Measurements from ENCODE around the gene SLC26A6. TPM values are rescaled to one million over a fixed set of nuclear protein-coding genes. Genes with fewer than 3 reads are reported as not detected.

SLC26A6 gene
- total and polyA plus RNA-seq, 10 of the 15 experiments (the other 5 are each of a cell fraction or from before 2014, with no cell fraction given) = 2.1 to 24.9 (median 13.3) TPM

- ChIA-PET CTCF (interaction anchor here (1.8 kb wide), 1 partner anchor 29 kb away, joined by 4 read pairs; no protein-coding TSS in a partner anchor), SMC1A (ENCODE audit: uncharacterized antibody, unreplicated experiment) (no interaction called here), POLR2A (no interaction called here), RAD21 (ENCODE audit: unreplicated experiment) (no interaction called here)
- Histone ChIP-seq H4K20me1 (ENCODE audit: control insufficient read depth, insufficient read depth) (no peaks in the 10 kb centered on the region; the same call in 1 of the 2 replicates), H3K9me3 (replicated peaks; ENCODE audit: control insufficient read depth, insufficient read depth, low read length) (no peaks in the 10 kb centered on the region), H3K27me3 (replicated peaks in 1 of 2; ENCODE audit: control insufficient read depth in 2 of 2, insufficient read depth in 2 of 2, low read length in 1 of 2) (peaks cover 0 to 2% of the 10 kb centered on the region in 2 experiments; a peak in 1 of 4 replicates), H3K36me3 (ENCODE audit: control insufficient read depth in 2 of 2, insufficient read depth in 2 of 2, low read length in 1 of 2) (no peaks in the 10 kb centered on the region), H3K4me3 (no peak overlapping the region), H3K4me2 (ENCODE audit: control insufficient read depth, insufficient read depth) (no peak overlapping the region), H3K9ac (ENCODE audit: control insufficient read depth, insufficient read depth, low read length) (no peak overlapping the region), H3K27ac (ENCODE audit: control insufficient read depth, insufficient read depth) (no peak overlapping the region), H3K4me1 (ENCODE audit: control insufficient read depth, insufficient read depth, low read length) (0 out of 2 replicates have a peak, but pooled peaks cover 3% of the 10 kb centered on the region), H2AFZ (ENCODE audit: control insufficient read depth, low read depth, low read length) (no peak overlapping the region), H3K79me2 (ENCODE audit: control insufficient read depth, insufficient read depth, low read length) (no peaks in the 10 kb centered on the region)
- 72% methylated on average over 12 of the region's 12 CpGs for WGBS (ENCODE audit: insufficient coverage, insufficient replicate concordance, low lambda C conversion rate, missing lambda C conversion rate)
- BruUV-seq (replicated peaks) = no TSS peak
- no peak for TF ChIP-seq TARDBP (IDR thresholded peaks at IDR 0.05; ENCODE audit: borderline replicate concordance)
- TF ChIP-seq CHD2 (IDR thresholded peaks at IDR 0.05; ENCODE audit: borderline replicate concordance, low read depth, low read length) = no peak
- TF ChIP-seq CEBPB (IDR thresholded peaks at IDR 0.05; ENCODE audit: borderline replicate concordance in 1 of 2, low read depth in 2 of 2, low read length in 2 of 2) = no peak
- TF ChIP-seq RCOR1 (conservative IDR thresholded peaks at IDR 0.05; ENCODE audit: low read depth, low read length) = no peak
- no peak for TF ChIP-seq FOXM1 (IDR thresholded peaks at IDR 0.05; ENCODE audit: low read depth, low read length)
- no peak for TF ChIP-seq E2F8 (IDR thresholded peaks at IDR 0.05; ENCODE audit: low read depth, partially characterized antibody)
- no peak for TF ChIP-seq POLR2AphosphoS2 (IDR thresholded peaks at IDR 0.05; ENCODE audit: low read depth, low read length)
- no peak for TF ChIP-seq JUND (IDR thresholded peaks at IDR 0.05; ENCODE audit: low read depth, low read length)
- TF ChIP-seq ATF3 (IDR thresholded peaks at IDR 0.05; ENCODE audit: borderline replicate concordance, extremely low read depth, low read depth, low read length) = no peak
- TF ChIP-seq SIX5 (IDR thresholded peaks at IDR 0.05; ENCODE audit: low read depth, low read length, severe bottlenecking) = no peak
- TF ChIP-seq ZBTB11 (CRISPR knock-in tag; IDR thresholded peaks at IDR 0.05) = no peak
- TF ChIP-seq NFYB (IDR thresholded peaks at IDR 0.05; ENCODE audit: insufficient read depth, low read depth, low read length) = no peak
- TF ChIP-seq TAF1 (IDR thresholded peaks at IDR 0.05; ENCODE audit: borderline replicate concordance, low read depth, low read length) = no peak
- TF ChIP-seq NBN (IDR thresholded peaks at IDR 0.05) = no peak
- TF ChIP-seq BACH1 (IDR thresholded peaks at IDR 0.05; ENCODE audit: borderline replicate concordance) = no peak
- FAIRE-seq (no peak), DNase-seq (ENCODE audit: low read depth, low spot score) (no peak), ATAC-seq (no peak)
- intact Hi-C loops (cut with micrococcal nuclease; ENCODE audit: unreplicated experiment) = no loop called here
- in situ Hi-C loops (cut with MboI) = no loop called here
Observed at GRCh38 chr3:48655063-48655462, 19.8 kb upstream of the SLC26A6 start.
